GM18870 (cell line): ENCODE results near the gene VSTM2L.
"Not testable (repeated sequence)": the region's sequence is repeated elsewhere in the genome, so short reads cannot be mapped to it uniquely, and the experiment has no call there.

ENCODE experiments used
- ATAC-seq: cut with Tn5 transposase; IDR thresholded peaks from one replicate; pipeline ENCODE4 v1.9.1; 2021; ENCODE audit warnings: moderate library complexity; ENCODE audit not compliant: unreplicated experiment

The VSTM2L gene, protein sequence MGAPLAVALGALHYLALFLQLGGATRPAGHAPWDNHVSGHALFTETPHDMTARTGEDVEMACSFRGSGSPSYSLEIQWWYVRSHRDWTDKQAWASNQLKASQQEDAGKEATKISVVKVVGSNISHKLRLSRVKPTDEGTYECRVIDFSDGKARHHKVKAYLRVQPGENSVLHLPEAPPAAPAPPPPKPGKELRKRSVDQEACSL

DNA sequence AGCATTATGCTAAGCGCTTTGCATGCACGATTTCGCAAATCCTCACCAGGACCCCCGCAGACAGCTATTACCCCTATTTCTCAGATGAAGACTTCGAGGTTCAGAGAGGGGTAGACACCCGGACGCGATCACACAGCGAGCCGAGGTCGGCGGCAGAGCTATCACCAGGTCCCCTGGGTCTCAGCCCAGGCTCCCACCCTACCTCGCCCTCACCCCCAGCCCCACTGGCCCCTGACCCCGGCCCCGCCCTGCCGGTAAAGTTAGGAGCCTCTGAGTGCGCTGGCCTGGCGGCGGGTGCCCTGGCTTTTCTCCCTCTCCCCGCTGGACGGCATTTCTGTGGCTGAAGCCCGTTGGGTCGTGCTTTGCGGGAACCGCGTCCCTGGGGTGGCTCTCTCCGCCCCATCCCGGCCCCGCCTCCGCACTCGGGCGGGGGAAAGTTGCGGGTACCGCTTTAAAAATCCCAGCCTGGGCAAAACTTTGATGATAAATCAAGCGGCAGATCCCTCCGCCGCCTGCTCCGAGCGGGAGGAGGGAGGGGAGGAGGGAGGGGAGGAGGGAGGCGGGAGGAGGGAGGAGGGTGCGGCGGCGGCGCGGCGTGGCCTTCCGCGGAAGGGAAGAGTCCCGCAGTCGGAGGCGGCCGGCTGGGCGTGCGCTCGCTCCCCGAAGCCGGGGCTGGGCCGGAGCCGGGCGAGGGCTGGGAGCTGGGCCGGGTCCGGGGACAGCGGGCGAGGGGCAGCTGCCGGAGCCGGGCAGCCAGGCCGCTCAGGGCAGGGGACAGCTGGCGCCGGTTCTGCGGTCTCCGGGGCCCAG is at the start of gene VSTM2L:
TSS of gene VSTM2L (plus strand) at position 624 of the 810 bp plus-strand sequence. CDS start 224 bp downstream, outside the sequence.
- ATAC-seq: no peak

DNA sequence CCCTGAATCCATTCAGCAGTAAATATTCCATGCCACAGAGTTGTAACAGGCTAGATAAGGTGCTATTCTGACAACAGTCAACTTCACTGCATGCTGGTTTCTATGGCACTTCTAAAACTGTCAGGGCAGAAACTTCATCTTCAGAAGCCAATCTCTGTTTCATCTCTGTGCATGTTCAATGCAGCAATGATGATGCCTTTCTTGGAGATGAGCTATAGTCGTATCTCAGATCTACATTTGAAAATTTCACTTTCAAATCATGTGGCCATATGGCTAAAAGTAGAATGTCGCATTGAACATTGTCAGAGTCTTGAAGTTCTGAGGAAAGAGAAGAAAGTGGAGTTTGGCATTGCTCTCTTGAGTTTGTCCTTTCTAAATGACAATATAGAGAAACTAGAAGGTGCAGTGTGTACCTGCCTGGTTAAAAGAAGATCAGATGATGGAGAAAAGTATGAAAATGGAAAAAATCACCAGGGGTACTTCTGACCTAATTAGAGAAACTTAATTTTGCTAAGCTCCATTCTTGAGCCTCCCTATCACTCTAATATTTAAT is 49.0 kb upstream of the VSTM2L start:
- ATAC-seq: peak; percentile 72

DNA sequence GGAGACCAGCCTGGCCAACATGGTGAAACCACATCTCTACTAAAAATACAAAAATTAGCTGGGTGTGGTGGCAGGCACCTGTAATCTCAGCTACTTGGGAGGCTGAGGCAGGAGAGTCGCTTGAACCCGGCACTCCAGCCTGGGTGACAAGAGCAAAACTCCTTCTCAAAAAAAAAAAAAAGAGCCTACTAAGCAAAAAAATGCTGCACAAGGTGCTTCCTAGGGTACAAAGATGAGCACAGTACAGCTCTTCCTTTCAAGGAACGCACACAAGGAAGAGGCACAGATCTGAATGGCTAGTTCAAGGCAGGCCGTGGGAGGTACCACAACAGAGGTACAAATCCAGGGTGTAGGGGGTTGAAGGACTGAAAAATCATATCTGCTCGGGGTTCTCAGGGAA is 46.9 kb upstream of the VSTM2L start:
- not testable (repeated sequence) for ATAC-seq

DNA sequence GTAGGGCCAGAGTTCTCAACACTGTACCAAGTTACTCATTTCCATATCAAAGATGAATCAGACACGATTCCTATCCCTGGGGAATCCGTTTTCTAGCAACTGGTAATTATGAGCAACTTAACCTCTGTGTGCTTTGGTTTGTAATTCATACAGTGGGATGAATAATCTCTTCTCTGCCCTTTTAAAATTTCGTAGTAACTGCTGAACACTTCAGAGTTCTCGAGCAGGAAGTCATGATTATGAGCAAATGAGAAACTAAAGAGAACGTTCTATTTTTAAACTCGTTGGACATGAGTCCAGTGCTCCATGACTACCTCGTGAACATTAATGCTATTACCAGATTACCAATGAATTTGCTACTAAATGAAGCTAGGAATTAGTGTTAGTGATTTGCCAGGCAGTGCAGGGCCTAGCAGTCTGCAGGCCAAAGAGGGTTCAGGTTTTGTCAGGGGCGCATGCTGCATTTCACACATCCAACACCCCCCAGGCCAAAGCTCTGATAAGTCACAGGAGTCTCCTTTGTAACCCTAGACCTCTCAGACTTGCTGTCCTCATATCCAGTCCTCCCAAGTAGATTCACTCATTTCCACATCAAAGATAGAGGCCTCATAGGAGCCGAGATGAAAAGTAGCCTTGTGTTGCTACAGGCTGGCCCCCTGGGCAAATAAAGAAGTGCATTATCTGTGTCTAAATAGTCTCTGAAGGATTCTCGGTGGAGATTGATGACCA is 45.8 kb upstream of the VSTM2L start:
- ATAC-seq: no peak

DNA sequence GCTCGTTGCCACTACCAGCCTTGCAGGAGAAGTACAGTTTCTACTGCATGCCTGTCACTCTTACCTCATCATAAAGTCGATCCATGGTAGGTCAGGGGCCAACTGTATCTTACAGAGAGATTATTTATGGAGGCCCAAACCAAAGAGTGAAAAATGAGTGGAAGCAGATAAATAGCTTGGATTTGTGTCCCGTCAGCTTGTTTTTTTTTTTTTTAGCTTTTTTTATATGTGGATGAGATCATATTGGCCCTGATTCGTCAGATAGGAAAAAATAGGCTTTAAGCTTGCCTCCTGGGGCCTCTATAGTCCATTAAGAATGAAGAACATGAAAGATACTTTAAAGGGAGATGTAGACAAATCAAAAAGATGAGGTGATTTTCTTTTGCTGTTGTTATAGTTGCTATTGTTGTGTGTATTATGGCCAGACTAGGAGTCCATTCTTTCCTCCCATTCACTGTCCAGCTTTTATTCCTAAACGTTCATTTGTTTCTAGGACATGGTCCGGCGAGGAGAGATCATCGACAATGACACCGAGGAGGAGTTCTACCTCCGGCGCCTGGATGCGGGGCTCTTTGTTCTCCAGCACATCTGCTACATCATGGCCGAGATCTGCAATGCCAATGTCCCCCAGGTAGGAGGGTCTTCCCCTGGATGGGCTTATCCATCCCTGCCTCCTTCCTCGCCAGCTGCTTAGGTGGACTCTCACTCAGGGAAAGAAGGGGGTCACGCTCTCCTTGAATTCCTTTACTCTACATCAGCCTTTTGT is 43.3 kb upstream of the VSTM2L start:
- ATAC-seq: no peak

DNA sequence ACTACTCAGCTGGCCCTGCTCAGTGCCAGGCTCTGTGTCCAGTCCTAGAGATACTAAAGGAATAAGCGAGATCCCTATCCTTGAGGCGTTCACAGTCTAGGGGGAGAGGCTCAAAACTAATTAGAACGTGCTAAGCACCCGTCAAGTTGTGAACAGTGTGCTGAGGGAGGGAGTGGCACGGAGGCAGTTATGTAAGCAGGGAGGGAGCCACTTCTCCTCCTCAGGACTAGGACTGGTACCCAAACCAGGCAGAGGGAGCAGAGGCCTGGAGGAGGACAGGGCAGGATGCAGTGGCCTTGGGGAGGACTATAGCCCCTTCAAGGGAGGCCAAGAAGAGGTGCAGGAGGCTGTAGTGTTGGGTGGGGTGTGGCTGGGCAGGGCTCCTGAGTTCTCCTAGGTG is 39.6 kb upstream of the VSTM2L start:
- no peak for ATAC-seq

DNA sequence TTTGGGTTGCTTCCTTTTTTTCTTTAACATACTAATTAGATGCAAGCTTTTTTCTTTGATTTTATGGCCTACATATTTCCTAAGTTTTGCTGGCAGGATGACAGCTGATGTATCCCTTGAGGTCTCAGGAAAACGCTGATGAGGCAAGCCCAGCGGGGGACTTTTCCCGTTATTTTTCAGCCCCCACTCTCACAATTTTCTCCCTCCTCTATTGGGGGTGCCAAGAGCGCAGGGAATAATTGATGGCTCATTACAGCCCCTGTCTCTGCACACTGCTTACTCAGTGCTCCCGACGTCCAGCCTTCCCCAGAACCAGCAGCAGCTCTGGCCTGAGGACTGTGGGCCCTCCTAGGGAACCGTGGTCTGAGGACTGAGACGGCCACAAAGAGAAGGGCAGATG is 38.6 kb upstream of the VSTM2L start:
- no peak for ATAC-seq

DNA sequence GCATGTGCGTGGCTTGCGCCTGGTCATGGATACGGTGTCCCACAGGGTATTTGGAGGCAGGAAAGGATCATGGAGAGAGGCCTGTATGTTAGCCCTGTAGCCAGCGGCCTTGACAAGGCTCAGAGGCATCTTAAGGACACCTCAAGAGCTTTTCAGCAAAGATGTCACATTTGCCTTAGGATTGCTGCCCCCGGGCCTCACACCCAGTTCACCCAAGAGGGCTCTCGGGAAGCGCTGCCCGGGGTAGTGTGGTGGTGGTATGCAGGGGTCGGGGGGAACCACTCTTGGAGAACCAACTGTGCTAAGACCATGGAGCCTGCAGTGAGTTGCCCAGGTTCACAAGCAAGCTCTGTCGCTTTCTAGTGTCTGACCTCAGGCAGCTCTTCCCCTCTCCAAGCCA is 36.9 kb upstream of the VSTM2L start:
- no peak for ATAC-seq

DNA sequence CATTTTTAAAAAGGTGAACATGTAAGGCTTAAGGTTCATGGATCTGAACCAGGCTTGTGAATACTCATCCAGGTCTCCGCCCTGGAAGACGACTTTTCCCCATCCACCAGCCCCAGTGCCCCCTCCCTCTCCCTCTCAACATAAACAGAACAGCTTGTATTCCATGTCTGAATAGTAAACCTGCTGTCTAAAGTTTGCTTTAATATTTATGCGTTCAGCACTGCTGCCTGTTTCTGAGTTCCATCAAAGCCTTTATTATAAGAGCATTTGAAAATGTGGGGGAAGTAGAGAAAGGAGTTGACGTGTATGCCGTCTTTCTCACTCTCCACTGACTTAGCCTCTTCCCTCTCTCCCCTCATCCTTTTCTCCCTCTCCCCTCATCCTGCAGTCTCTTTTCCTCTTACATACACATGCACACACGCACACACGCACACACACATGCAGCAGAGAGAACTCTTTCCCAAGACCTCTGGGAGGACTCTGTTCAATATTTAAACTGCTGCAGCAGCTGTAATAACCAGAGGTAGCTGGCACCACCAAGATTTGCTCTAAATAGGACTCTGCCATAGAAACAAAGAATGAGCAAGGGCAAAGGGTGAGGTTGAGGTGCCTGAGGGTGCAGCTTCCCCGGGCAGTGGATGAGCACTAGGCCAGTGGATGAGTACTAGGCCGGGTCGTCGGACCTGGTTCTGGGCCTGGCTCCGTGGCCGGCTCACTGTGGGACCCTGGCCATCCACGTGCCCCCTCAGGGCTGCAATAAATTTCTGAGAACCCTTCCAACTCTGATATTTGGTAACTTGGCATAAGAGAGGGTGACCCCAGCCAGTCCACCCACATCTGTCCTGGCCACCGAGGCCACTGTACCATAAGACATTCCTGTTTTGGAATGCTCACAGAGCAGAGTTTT is 35.4 kb upstream of the VSTM2L start:
- ATAC-seq: no peak

DNA sequence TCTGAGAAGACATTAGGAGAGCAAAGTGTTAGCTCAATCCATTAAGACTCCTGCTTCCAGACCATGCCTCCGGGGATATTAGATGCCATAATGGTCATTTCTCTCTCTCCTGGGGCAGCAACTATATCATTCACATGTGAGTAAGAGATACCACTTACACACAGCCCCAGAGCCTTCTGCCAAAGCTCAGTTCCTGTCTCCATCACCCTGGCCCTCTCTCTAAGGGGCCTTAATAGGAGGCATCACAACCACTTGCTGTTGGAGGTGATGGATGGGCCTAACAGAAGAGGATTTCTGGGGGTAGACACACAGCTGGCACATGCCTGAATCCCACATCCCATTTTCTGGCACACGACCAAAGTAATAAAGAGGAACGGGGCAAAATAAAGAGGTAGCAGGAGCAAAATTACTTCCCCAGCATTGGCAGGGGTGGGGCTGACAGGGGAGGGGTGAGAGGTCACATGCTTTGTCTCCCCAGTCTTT is 34.0 kb upstream of the VSTM2L start:
- no peak for ATAC-seq

DNA sequence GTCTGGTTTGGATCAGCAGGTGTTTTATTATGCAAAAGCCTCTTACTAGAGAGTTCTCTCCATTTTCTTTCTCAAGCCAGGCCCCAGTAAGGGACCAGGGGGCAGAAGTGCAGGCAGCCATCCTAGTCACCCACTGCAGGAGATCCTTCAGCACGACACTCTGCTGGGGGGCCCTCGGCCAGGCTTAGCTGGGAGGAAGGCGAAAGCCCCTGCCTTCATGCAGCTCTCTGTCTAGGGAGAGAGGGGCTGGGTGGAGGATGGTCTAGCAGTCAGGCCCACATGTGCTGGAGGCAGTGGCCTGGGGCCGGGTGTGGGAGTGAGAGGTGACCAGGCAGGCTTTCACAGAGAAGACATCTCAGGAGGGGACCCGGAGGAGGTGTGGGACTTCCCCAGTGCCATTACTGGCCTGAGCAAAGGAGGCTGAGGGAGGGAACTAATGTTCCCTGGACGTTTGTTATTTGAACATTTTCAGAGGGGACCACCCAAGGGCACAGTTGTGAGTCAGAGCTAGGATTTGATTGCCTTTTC is 33.5 kb upstream of the VSTM2L start:
- ATAC-seq: no peak

DNA sequence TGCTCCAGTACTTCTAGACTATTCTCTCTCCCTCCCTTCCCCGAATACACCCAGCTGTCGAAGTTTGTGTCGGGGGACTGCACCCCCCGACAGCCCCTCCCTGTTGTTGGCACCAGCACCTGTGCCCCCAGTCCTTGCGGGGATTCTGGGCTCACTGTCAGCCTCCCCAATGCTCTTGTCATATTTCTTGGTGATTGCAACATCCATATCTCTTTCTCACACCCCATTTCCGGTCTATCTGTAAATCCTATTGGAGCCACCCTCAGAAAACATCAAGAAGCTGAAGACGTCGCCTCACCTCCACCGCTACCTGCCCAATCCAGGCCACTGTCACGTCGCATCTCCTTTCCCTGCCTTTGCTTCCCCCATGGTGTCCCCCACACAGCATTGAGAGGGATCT is 32.6 kb upstream of the VSTM2L start:
- no peak for ATAC-seq

DNA sequence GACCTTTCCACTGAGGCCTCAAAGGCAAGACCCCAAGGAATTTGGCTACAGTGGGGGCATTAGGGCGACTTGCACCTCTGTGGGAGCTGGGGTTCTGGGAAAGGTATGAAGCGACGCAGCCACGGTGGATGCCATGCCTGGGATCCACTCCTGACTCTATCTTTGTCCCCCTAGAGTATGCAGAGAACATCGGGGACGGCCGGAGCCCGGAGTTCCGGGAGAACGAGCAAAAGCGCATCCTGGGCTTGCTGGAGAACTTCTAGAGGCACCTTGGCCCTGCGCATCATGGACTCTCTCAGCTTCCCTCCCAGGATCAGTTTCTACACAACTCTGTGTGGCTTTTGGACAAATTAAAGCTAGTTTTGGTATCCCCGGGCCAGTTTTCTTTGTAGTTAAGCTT is 31.2 kb upstream of the VSTM2L start:
- ATAC-seq: no peak

DNA sequence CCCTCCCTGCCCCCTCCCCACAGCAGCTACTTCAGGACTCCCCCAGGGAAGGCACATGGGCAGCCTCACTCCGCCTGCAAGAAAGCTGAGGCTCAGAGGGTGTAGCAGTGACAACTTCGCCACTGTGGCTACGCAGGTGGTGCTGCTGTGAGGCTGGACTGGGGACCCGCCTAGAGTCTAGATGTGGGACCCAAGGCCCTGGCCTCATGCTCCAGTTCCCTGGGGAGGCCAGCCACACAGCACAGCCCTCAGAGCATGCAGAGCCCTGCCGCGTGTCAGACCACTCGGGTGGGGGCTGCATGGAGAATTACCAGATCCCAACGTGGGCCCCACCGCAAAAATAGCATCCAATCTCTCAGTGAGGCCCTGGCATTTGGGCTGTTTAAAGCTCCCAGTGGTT is 30.8 kb upstream of the VSTM2L start:
- ATAC-seq: no peak

DNA sequence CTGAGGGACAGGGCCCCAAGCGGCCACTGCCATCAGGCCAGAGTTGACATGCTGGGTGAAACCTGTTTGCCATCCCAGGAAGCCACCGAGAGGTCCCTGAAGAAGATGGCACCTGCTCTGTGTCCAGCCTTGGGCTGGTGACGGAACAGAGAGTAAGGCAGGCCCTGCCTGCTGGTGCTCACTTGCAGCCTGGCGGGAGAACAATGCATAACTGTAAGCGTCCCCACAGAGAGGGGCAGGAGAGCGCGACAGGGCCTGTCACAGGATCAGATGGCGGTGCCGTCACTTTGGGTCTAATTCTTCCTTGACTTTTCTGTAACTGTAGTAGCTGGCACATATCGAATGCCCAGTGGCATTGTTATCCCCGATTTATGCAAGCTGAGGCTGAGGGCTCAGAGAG is 29.0 kb upstream of the VSTM2L start:
- no peak for ATAC-seq

DNA sequence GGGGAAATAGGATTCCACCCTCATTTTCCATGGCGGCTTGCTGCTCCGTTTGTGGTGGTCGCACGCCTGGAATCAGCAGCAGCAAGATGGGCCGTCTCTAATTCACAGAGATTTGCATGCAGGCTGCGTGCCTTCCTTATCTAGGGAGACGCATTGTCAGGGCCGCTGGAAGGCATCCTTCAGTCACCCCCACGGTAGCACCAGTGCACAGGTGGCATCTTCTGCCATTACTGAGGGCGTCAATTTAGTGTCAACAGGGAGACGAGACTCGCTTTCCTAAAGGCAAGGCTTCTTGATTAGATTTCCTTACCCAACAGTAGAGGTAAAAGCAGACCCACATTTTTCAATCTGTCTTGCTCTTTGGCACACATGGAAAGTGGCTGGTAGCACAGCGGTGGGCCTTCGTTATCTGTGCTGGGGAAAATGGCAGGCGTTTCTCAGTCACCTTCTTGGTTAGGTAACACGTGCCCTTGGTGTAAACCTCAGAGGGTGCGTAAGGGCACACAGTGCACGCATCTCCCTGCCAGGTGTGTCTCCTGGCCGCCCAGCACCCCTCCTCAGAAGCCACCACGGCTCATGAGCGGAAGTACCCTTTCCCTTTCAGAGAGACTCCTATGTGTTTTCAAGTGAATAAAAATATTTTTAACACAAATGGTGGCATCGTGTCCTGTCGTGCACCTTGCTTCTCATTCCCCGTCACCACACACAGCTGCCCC is 27.3 kb upstream of the VSTM2L start:
- no peak for ATAC-seq

DNA sequence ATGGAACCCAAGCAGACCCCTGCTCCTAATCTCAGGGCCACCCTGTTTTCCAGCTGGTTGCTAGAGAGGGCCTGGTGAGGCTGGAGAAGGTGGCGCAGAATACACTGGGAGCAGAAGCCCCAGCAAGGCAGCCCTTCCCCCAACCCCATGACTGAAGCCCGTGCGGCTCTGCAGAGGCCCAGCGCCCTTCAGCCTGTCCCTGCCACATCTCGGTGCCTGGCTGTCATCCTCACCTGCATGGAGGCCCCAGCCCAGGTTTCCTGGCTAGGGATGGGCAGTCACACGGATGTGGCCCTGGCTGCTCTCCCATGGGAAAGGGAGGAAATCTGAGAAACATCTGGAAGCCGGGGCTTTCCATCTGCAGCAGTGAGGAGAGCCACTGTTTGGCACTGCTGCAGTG is 26.1 kb upstream of the VSTM2L start:
- ATAC-seq: no peak

DNA sequence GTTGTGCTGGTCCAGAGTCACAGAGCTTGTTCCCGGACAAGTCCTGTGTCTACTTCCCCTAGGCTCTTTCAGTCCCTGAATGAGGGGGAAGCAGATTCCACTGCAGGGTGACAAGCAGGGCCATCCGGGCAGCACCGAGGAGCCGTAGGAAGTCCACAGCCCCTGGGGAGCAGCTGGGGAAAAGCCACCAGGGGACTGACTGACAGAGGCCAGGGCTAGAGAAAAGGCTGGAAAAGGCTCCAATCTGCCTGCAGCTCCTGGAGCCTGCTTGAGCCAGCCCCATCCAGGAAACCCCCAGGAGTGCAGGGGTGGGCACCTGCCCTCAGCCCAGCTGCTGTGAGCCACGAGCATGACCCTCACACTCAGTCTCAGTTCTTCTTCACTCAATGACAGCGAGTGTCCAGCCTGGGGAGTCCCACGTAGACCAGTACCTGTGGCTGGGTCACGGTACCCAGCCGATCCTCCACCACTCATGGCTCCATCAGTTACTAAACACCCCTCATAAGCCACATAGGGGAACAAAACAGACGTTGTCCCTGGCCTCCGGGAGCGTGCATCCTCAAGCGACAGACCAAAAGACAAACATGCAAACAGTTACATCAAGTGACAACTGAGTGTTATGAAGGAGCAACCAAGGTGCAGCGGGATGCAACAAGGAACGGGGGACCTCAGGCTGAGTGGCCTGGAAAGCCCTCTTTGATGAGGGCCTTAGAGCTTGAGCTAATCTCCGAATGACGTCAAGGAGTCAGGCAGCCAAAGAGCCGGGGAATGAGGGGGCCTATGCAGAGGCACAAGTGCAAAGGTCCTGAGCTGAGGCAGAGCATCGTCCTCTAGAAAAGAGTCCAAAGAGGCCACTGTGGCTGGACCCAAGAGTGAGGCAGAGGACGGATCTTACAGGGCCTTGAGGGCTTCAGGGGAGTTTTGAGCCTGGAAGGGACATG is 24.8 kb upstream of the VSTM2L start:
- no peak for ATAC-seq
